GM12891 (cell line): ENCODE data around the gene KDM5A.
"Not testable (repeated sequence)": the region's sequence is repeated elsewhere in the genome, so short reads cannot be mapped to it uniquely, and the experiment has no call there.

Experiments
- POLR2A ChIP-seq: IDR thresholded peaks from 2 replicates; pipeline ENCODE4 v1.6.1; 2011; ENCODE audit warnings: low read depth, low read length, control low read depth
- POLR2AphosphoS5 ChIP-seq: IDR thresholded peaks from 2 replicates; pipeline ENCODE4 v1.6.1; 2011; ENCODE audit warnings: low read depth, low read length, control low read depth
- POU2F2 ChIP-seq: IDR thresholded peaks from 2 replicates; pipeline ENCODE4 v1.6.1; 2011; ENCODE audit warnings: low read depth, mild to moderate bottlenecking, control low read depth, low read length, moderate library complexity

DNA sequence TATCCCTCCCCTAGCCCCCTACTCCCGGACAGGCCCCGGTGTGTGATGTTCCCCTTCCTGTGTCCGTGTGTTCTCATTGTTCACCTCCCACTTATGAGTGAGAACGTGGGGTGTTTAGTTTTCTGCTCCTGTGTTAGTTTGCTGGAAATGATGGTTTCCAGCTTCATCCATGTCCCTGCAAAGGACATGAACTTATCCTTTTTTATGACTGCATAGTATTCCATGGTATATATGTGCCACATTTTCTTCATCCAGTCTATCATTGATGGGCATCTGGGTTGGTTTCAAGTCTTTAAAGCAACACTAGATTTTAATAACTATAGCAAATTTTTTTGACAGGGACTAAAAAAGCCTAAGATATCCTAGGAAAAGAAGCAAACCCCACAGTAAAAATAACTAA lies 37.9 kb downstream of the KDM5A start:
- not testable (repeated sequence) for TF ChIP-seq POLR2A, POLR2AphosphoS5, POU2F2
